Measurements from ENCODE around the gene WFDC5.

DNA sequence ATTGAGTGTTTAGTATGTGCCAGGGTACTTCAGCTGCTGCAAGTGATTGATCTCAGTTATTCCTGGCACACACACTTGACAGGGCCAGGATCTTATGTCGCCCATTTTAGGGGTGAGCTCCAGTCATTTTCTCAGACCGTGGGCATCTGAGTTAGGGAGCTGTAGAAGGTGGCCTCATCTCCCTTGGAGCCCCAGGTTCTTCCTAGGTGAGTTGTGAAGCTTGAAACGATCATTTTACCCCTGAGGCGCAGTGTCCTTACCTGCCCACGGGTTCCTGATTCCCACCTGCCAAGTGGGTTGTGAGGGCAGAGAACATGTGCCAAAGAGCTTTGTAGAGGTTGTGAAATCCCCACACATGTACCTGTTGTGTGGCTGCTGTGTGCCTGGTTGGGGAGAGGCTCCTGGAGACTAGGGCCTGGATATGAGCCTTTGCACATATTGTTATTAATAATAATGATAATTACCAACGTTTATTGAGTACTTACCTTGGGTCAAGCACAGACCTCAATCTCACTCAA is 13.6 kb downstream of the WFDC5 start:
- TF ChIP-seq, protein P1, sequence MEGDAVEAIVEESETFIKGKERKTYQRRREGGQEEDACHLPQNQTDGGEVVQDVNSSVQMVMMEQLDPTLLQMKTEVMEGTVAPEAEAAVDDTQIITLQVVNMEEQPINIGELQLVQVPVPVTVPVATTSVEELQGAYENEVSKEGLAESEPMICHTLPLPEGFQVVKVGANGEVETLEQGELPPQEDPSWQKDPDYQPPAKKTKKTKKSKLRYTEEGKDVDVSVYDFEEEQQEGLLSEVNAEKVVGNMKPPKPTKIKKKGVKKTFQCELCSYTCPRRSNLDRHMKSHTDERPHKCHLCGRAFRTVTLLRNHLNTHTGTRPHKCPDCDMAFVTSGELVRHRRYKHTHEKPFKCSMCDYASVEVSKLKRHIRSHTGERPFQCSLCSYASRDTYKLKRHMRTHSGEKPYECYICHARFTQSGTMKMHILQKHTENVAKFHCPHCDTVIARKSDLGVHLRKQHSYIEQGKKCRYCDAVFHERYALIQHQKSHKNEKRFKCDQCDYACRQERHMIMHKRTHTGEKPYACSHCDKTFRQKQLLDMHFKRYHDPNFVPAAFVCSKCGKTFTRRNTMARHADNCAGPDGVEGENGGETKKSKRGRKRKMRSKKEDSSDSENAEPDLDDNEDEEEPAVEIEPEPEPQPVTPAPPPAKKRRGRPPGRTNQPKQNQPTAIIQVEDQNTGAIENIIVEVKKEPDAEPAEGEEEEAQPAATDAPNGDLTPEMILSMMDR (IDR thresholded peaks at IDR 0.05), result no peak
- TF ChIP-seq POLR2A (IDR thresholded peaks at IDR 0.05), result no peak

Data from lower leg skin (tissue), 3 donors.